Type B pancreatic cell (in vitro differentiated cells): Measurements from ENCODE around the gene ANKRD6. TPM values are rescaled to one million over a fixed set of nuclear protein-coding genes. Genes with fewer than 3 reads are reported as not detected.

Experiments
- DNase-seq: peaks from one replicate; pipeline ENCODE4 v3.0.0; 2021; ENCODE audit warnings: mixed read lengths; ENCODE audit not compliant: unreplicated experiment; ENCODE audit errors: extremely low spot score
- H3K27ac Mint-ChIP-seq: 2 replicates; pipeline ENCODE4 v1.8.0; 2021; ENCODE audit warnings: mild to moderate bottlenecking, mixed read lengths
- H3K27me3 Mint-ChIP-seq: 2 replicates; pipeline ENCODE4 v1.8.0; 2021; ENCODE audit warnings: mixed read lengths
- H3K36me3 Mint-ChIP-seq: 2 replicates; pipeline ENCODE4 v1.8.0; 2021; ENCODE audit warnings: mixed read lengths
- H3K4me1 Mint-ChIP-seq: one replicate; pipeline ENCODE4 v1.8.0; 2021; ENCODE audit warnings: mixed read lengths; ENCODE audit not compliant: unreplicated experiment
- H3K4me3 Mint-ChIP-seq: 2 replicates; pipeline ENCODE4 v1.8.0; 2021; ENCODE audit warnings: mild to moderate bottlenecking, mixed read lengths
- H3K9me3 Mint-ChIP-seq: 2 replicates; pipeline ENCODE4 v1.8.0; 2021; ENCODE audit warnings: mixed read lengths
- CTCF ChIP-seq: fragments of 200-600 bp; sonication (generic); conservative IDR thresholded peaks from 2 replicates; pipeline ENCODE4 v1.5.0; 2021; ENCODE audit warnings: antibody characterized with exemption, mild to moderate bottlenecking
- total RNA-seq: library from RNA; stranded (reverse); gene quantifications from 2 replicates; pipeline ENCODE4 v1.2.1, GENCODE V29; 2021; ENCODE audit warnings: low replicate concordance

ANKRD6 gene
- total RNA-seq, 1 donor from 2014 or later, result 34.0 TPM

DNA sequence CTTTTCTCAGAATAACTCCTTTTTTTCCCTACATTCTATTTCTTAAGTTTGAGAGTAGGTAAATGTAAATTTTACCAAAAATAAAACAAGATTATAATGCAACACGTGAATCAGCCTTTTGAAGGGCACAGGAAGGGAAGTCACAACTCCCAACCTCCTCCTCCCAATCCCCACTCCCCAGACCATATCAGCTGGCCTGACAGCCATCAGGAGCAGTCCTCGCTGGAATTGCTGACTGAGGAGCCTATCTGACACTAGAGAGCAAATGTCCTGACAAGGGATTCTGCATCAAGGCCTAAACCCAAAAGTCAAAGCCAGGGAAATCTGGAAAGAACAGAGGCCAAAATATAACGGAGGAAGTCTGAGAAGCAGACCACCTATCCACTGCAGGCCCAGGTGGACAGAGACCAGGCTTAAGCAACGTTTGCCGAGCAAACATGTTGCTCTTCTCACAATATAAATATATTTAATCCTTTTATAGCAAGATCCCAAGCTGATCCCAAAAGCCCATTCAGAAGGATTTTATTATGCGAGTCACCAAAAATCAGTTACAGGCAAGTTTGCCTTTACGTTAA lies 23.4 kb upstream of the ANKRD6 start:
- H3K4me1 Mint-ChIP-seq, result peaks cover 25% of the 10 kb centered on the region
- no peak overlapping the region for H3K27ac Mint-ChIP-seq
- H3K27me3 Mint-ChIP-seq, result peaks cover 41% of the 10 kb centered on the region
- TF ChIP-seq CTCF, result no peak
- peak overlapping the region; percentile 65 for H3K4me3 Mint-ChIP-seq
- no peaks in the 10 kb centered on the region for H3K9me3 Mint-ChIP-seq
- peaks cover 4% of the 10 kb centered on the region for H3K36me3 Mint-ChIP-seq
- DNase-seq, result no peak

DNA sequence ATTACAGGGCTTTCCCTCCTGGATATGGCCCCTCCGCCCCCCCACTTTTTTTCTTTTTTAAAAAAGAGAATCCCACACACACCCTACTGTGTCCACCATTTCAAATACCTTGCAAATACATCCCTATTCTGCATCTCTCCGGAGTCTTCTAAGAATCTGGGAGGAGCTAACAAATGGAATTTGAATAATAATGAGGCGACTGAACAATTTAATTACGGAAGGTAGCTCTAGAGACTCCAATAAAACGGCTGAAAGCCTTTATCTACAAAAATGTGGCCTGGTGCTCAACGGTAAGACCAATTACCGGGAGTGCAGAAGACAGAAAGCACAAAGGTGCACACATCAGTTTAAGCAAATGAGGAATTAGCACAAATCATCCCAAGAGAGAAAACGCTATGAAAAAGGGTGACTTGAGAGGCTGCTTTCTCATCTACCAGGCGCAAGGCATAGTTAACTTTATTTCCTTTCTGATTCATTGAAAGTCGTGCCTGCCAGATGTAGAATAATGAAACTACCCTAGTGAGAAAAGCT lies 22.7 kb upstream of the ANKRD6 start:
- TF ChIP-seq CTCF, result no peak
- Mint-ChIP-seq H3K4me1 (peaks cover 25% of the 10 kb centered on the region), H3K27ac (no peak overlapping the region), H3K4me3 (peak overlapping the region; percentile 90), H3K27me3 (peaks cover 41% of the 10 kb centered on the region), H3K9me3 (no peaks in the 10 kb centered on the region), H3K36me3 (peaks cover 3% of the 10 kb centered on the region)
- DNase-seq, result no peak

- H3K27ac Mint-ChIP-seq, result peak overlapping the region; percentile 57
- H3K4me3 Mint-ChIP-seq, result peak overlapping the region; percentile 90
- TF ChIP-seq CTCF, result no peak
- no peaks in the 10 kb centered on the region for H3K9me3 Mint-ChIP-seq
- no peak for DNase-seq
- peaks cover 41% of the 10 kb centered on the region for H3K27me3 Mint-ChIP-seq
- H3K4me1 Mint-ChIP-seq, result peaks cover 22% of the 10 kb centered on the region
- no peaks in the 10 kb centered on the region for H3K36me3 Mint-ChIP-seq
Measured at GRCh38 chr6:89410788-89411144, 22.2 kb upstream of the ANKRD6 start.

- Mint-ChIP-seq H3K27me3 (peaks cover 41% of the 10 kb centered on the region), H3K4me3 (peak overlapping the region; percentile 90), H3K36me3 (no peaks in the 10 kb centered on the region), H3K27ac (peak overlapping the region; percentile 57), H3K4me1 (peaks cover 25% of the 10 kb centered on the region), H3K9me3 (no peaks in the 10 kb centered on the region)
- DNase-seq, result peak; percentile 71
- no peak for TF ChIP-seq CTCF
Measured at GRCh38 chr6:89411145-89412070, 21.5 kb upstream of the ANKRD6 start.

GRCh38 chr6:89412071-89413005 lies 20.6 kb upstream of the ANKRD6 start, which contains the start of gene RRAGD:
Gene RRAGD (minus strand): TSS chr6:89412273. CDS start chr6:89411993, 280 bp downstream.
- Mint-ChIP-seq H3K27me3 (peaks cover 46% of the 10 kb centered on the region), H3K36me3 (no peaks in the 10 kb centered on the region), H3K4me1 (peaks cover 28% of the 10 kb centered on the region), H3K4me3 (peak within 1 kb of the TSS; percentile 95), H3K27ac (peak within 1 kb of the TSS; percentile 90), H3K9me3 (no peaks in the 10 kb centered on the region)
- TF ChIP-seq CTCF, result no peak
- peak; percentile 75 for DNase-seq
